ENCODE results near the gene GBX2. TPM values are rescaled to one million over a fixed set of nuclear protein-coding genes. Genes with fewer than 3 reads are reported as not detected.

The GBX2 gene
- total and polyA plus RNA-seq, 2 of the 8 experiments (the other 6 are each of a cell fraction or from before 2014, with no cell fraction given) = 0.38 to 0.89 TPM

DNA sequence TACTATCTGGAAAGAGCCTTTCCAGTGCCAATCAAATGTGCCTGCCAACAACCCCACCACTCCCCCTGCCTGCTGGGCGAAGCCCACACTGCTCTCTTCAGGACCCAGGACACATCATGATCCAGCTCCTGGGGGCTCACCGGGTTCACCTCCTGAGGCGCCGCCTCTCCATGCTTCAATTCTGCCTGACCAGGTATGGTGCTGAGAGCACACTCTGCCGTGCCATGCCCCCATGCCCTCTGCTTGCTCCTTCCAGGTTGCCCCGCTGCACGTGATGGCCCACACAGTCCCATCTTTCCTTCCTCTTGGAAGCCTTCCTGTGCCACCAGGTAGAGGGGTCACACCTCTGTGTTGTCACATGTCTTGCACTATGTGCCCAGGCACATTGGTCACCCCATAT lies 48.5 kb upstream of the GBX2 start:
- ChIA-PET CTCF (ENCODE audit: partially characterized antibody) (interaction anchor here (1.3 kb wide), 1 partner anchor 353 kb away, joined by 3 read pairs; the partner anchor contains the start of gene ACKR3), POLR2A (ENCODE audit: partially characterized antibody) (no interaction called here)
- Histone ChIP-seq H4K91ac (replicated peaks; ENCODE audit: insufficient read length, low read length) (no peak overlapping the region), H2BK5ac (ENCODE audit: low read depth, low read length) (no peak overlapping the region), H3K9ac (replicated peaks in 1 of 4; ENCODE audit: extremely low read depth in 1 of 4, low read depth in 3 of 4, low read length in 3 of 4) (no peak overlapping the region), H3K9me3 (ENCODE audit: insufficient read depth in 2 of 2, low read depth in 1 of 2, low read length in 1 of 2) (no peaks in the 10 kb centered on the region), H4K20me1 (replicated peaks in 1 of 2; ENCODE audit: control insufficient read depth in 1 of 2, insufficient read depth in 2 of 2, low read length in 2 of 2) (no peaks in the 10 kb centered on the region), H4K5ac (ENCODE audit: insufficient read length, low read depth, low read length) (no peak overlapping the region), H3K4me2 (ENCODE audit: insufficient read depth in 1 of 2, low read depth in 2 of 2, low read length in 2 of 2) (no peak overlapping the region), H3K4me1 (replicated peaks in 1 of 4; ENCODE audit: control insufficient read depth in 3 of 4, insufficient read depth in 4 of 4, low read length in 3 of 4) (no peaks in the 10 kb centered on the region), H2BK15ac (ENCODE audit: low read length) (no peak overlapping the region), H2AFZ (ENCODE audit: low read length) (no peak overlapping the region), H3K56ac (replicated peaks; ENCODE audit: insufficient read length, low read depth, low read length) (no peak overlapping the region), H3K79me2 (ENCODE audit: control insufficient read depth in 1 of 2, insufficient read depth in 2 of 2, low read length in 2 of 2) (no peaks in the 10 kb centered on the region), H2AK5ac (ENCODE audit: low read depth, low read length) (no peak overlapping the region), H3K4ac (replicated peaks; ENCODE audit: insufficient read length, low read depth, low read length) (no peak overlapping the region), H3K27ac (ENCODE audit: low read depth, low read length) (no peak overlapping the region), H3K79me1 (ENCODE audit: low read depth, low read length) (no peaks in the 10 kb centered on the region), H2BK20ac (ENCODE audit: low read length) (no peak overlapping the region), H3K27me3 (replicated peaks in 1 of 4; ENCODE audit: control insufficient read depth in 3 of 4, extremely low read depth in 1 of 4, insufficient read depth in 3 of 4, low read length in 3 of 4) (no peaks in the 10 kb centered on the region; a peak in 1 of 7 replicates), H3K4me3 (ENCODE audit: extremely low read depth in 1 of 4, insufficient read depth in 2 of 4, low read depth in 3 of 4, low read length in 4 of 4) (no peak overlapping the region), H3K36me3 (ENCODE audit: control insufficient read depth in 2 of 4, insufficient read depth in 4 of 4, low read length in 3 of 4) (no peaks in the 10 kb centered on the region), H2BK120ac (replicated peaks; ENCODE audit: low read depth, low read length) (no peak overlapping the region), H3K23ac (ENCODE audit: insufficient read length) (no peak overlapping the region), H4K8ac (ENCODE audit: extremely low read depth, insufficient read depth, low read length) (no peak overlapping the region), H3K23me2 (ENCODE audit: low read depth, low read length) (no peaks in the 10 kb centered on the region), H2BK12ac (ENCODE audit: low read depth, low read length) (no peak overlapping the region), H3K14ac (ENCODE audit: insufficient read length) (no peak overlapping the region), H3K18ac (ENCODE audit: extremely low read depth, low read length) (no peak overlapping the region)
- no peak for FAIRE-seq
- DNase-seq (ENCODE audit: low read depth in 1 of 2, low spot score in 2 of 2) = no peak
- WGBS, 2 experiments (ENCODE audit: extremely low coverage in 1 of 2, insufficient coverage in 1 of 2, insufficient read length in 1 of 2, insufficient replicate concordance in 2 of 2, low coverage in 1 of 2, low lambda C conversion rate in 2 of 2, missing lambda C conversion rate in 1 of 2) = 97% methylated on average over 7 of the region's 7 CpGs; no CpG with 5 or more reads in 1 of the 2 experiments
- no peak for TF ChIP-seq SUZ12 (IDR thresholded peaks at IDR 0.05; ENCODE audit: low read length)
- TF ChIP-seq EGR1 (IDR thresholded peaks at IDR 0.05; ENCODE audit: borderline replicate concordance, low read depth, low read length) = no peak
- no peak for TF ChIP-seq RBBP5 (IDR thresholded peaks at IDR 0.05; ENCODE audit: borderline replicate concordance, low read depth, low read length)
- TF ChIP-seq, protein P1, sequence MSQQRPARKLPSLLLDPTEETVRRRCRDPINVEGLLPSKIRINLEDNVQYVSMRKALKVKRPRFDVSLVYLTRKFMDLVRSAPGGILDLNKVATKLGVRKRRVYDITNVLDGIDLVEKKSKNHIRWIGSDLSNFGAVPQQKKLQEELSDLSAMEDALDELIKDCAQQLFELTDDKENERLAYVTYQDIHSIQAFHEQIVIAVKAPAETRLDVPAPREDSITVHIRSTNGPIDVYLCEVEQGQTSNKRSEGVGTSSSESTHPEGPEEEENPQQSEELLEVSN (IDR thresholded peaks at IDR 0.05) = no peak
- TF ChIP-seq JUN (IDR thresholded peaks at IDR 0.05; ENCODE audit: low read depth, low read length) = no peak
- no peak for TF ChIP-seq RAD21 (IDR thresholded peaks at IDR 0.05 in 1 of 2, conservative IDR thresholded peaks at IDR 0.05 in 1 of 2; ENCODE audit: low read depth in 2 of 2, low read length in 2 of 2)
- TF ChIP-seq TAF7 (optimal IDR thresholded peaks at IDR 0.05; ENCODE audit: borderline replicate concordance, low read depth, low read length) = no peak

All from H1 (cell line).